ENCODE data around the gene MAN1A2. TPM values are rescaled to one million over a fixed set of nuclear protein-coding genes. Genes with fewer than 3 reads are reported as not detected.
"Not testable (repeated sequence)": the region's sequence is repeated elsewhere in the genome, so short reads cannot be mapped to it uniquely, and the experiment has no call there.

The MAN1A2 gene
- total RNA-seq, 2 experiments from 2014 or later: 18.5 to 20.4 TPM

GRCh38 chr1:117537291-117537920 lies 170.2 kb downstream of the MAN1A2 start:
- ATAC-seq: no peak
- ChIA-PET POLR2A (no interaction called here), CTCF (interaction anchor here (0.6 to 8.4 kb wide), 7 partner anchors 11 to 358 kb away, joined by 3 to 164 read pairs (median 14); no protein-coding TSS in a partner anchor)
- intact Hi-C loops (cut with DNase I, micrococcal nuclease): loop anchor here (5.0 kb wide), 2 partner anchors 170 to 200 kb away; partner anchors contain the start of gene MAN1A2 (in 1 of the 2)
- Mint-ChIP-seq H3K27ac (no peak overlapping the region), H3K9me3 (ENCODE audit: low read depth) (no peaks in the 10 kb centered on the region), H3K27me3 (peaks cover 2% of the 10 kb centered on the region), H3K4me3 (no peak overlapping the region), H3K4me1 (peaks cover 23% of the 10 kb centered on the region), H3K36me3 (ENCODE audit: low read depth) (peaks cover 3% of the 10 kb centered on the region)
- no peak for DNase-seq

GRCh38 chr1:117540532-117540931 lies 173.3 kb downstream of the MAN1A2 start:
- H3K4me3 Mint-ChIP-seq: no peak overlapping the region
- CTCF ChIA-PET: interaction anchor here (0.8 to 2.4 kb wide), 8 partner anchors 12 to 218 kb away, joined by 3 to 9 read pairs (median 4); no protein-coding TSS in a partner anchor
- POLR2A ChIA-PET: no interaction called here
- H3K27ac Mint-ChIP-seq: peak overlapping the region; percentile 37
- no peaks in the 10 kb centered on the region for H3K27me3 Mint-ChIP-seq
- H3K4me1 Mint-ChIP-seq: peaks cover 20% of the 10 kb centered on the region
- DNase-seq: peak; percentile 52
- no peaks in the 10 kb centered on the region for H3K9me3 Mint-ChIP-seq (ENCODE audit: low read depth)
- intact Hi-C loops (cut with DNase I, micrococcal nuclease): no loop called here
- ATAC-seq: peak; percentile 84
- no peaks in the 10 kb centered on the region for H3K36me3 Mint-ChIP-seq (ENCODE audit: low read depth)

DNA sequence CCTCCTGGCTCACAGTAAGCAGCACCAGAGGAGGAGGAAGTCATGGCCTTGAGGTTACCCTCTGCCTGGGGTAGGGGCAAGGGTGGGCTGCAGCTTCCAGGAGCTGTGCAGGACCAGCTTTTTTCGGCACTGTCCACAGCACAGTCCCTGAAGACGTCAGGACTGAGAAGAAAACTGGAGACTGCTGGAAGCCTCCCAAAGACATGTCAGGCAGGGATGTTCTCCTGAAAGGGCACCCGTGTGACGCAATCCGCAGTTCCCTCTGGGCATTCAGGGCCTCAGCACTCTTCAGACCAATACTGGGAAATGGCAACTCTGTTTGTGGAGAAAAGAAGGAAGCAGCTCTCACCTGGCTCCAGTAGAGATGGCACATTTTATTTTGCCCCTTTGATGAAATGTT lies 173.8 kb downstream of the MAN1A2 start:
- no peaks in the 10 kb centered on the region for H3K9me3 Mint-ChIP-seq (ENCODE audit: low read depth)
- ATAC-seq (no peak), DNase-seq (no peak)
- POLR2A ChIA-PET: interaction anchor here (0.7 kb wide), 1 partner anchor 22 kb away, joined by 13 read pairs; no protein-coding TSS in a partner anchor
- no peak overlapping the region for H3K4me3 Mint-ChIP-seq
- CTCF ChIA-PET: interaction anchor here (0.8 to 2.4 kb wide), 7 partner anchors 12 to 217 kb away, joined by 3 to 9 read pairs (median 4); no protein-coding TSS in a partner anchor
- peaks cover 20% of the 10 kb centered on the region for H3K4me1 Mint-ChIP-seq
- no peaks in the 10 kb centered on the region for H3K36me3 Mint-ChIP-seq (ENCODE audit: low read depth)
- peak overlapping the region; percentile 42 for H3K27ac Mint-ChIP-seq
- no peaks in the 10 kb centered on the region for H3K27me3 Mint-ChIP-seq
- intact Hi-C loops (cut with DNase I, micrococcal nuclease): no loop called here

DNA sequence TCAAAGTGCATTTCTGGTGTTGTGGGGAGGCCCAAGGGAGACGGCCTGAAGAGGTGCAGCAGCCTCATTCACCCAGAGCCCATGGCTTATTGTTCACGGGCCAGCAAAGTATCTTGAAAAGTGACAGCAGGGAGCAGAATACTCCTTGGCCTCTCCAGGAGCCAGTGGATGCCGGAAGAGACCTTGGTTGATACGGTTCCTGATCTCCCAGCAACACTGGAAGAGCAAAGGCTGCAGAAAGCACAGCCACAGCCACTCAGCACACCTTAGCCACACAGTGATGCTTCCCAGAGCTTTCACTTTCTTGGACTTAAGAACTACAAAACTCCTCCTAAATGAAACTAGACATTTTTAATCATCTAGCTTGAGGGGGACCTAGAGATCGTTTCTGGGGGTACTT lies 174.3 kb downstream of the MAN1A2 start:
- intact Hi-C loops (cut with DNase I, micrococcal nuclease): no loop called here
- Mint-ChIP-seq H3K36me3 (ENCODE audit: low read depth) (no peaks in the 10 kb centered on the region), H3K4me1 (peaks cover 20% of the 10 kb centered on the region), H3K4me3 (no peak overlapping the region), H3K9me3 (ENCODE audit: low read depth) (no peaks in the 10 kb centered on the region), H3K27ac (no peak overlapping the region), H3K27me3 (no peaks in the 10 kb centered on the region)
- POLR2A ChIA-PET: interaction anchor here (0.7 kb wide), 2 partner anchors 22 to 114 kb away, joined by 7 to 13 read pairs; no protein-coding TSS in a partner anchor
- DNase-seq: no peak
- no peak for ATAC-seq
- CTCF ChIA-PET: interaction anchor here (0.5 to 2.4 kb wide), 4 partner anchors 13 to 283 kb away, joined by 3 to 9 read pairs (median 4); no protein-coding TSS in a partner anchor

DNA sequence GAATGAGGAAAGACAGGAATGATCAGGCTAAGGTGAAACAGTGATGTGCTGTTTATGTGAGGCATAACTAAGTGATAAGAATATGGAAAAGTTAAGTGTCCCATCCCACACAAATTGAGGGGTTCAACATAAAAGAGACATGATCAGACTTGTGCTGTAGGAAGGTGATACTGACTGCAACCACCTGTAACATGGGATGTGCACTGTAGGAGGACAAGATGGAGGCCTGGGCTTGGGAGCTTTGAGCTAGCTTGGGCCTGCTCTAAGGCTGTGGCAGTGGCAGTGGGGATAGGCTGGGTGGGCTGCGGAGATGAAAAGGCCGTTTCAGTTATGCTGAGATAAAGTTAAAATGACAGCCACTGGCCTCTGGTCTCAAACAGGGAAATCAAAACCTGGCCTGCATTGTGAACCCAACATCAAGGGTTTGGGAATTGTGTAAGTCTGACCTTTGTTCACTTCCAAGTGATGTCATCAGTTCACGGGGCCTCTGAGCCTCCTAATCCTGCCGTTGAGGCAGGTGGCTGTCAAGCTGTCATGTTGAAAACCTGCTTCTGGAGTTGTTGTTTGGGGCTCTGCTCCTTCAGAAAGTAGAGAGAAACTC lies 177.4 kb downstream of the MAN1A2 start:
- intact Hi-C loops (cut with DNase I, micrococcal nuclease): no loop called here
- ChIA-PET POLR2A (no interaction called here), CTCF (interaction anchor here (0.6 to 4.4 kb wide), 6 partner anchors 10 to 198 kb away, joined by 3 to 19 read pairs (median 4); no protein-coding TSS in a partner anchor)
- DNase-seq (no peak), ATAC-seq (no peak)
- H3K27me3 Mint-ChIP-seq: no peaks in the 10 kb centered on the region
- H3K27ac Mint-ChIP-seq: no peak overlapping the region
- peaks cover 20% of the 10 kb centered on the region for H3K4me1 Mint-ChIP-seq
- no peaks in the 10 kb centered on the region for H3K36me3 Mint-ChIP-seq (ENCODE audit: low read depth)
- H3K4me3 Mint-ChIP-seq: no peak overlapping the region
- no peaks in the 10 kb centered on the region for H3K9me3 Mint-ChIP-seq (ENCODE audit: low read depth)

DNA sequence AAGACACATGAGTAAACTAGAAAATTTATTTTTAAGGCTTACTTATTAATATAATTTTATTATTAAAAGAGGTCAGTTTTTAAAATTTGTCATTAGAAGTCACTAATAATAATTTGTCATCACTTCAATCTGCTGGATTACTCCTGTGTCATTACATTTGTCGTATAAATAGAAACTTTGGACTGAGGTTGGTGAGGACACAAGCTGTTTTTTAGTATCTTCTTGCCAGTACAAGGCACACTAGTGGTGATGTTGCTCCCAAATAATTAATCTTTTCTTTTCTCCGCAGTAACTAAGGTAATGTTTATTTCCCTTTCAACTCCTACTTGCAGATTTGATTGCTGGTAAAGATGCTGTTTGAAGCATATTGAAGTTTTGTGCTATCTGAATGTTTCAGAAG lies 179.2 kb downstream of the MAN1A2 start:
- Mint-ChIP-seq H3K36me3 (ENCODE audit: low read depth) (no peaks in the 10 kb centered on the region), H3K4me1 (peaks cover 6% of the 10 kb centered on the region), H3K4me3 (no peak overlapping the region)

GRCh38 chr1:117553471-117553870 lies 186.2 kb downstream of the MAN1A2 start:
- Mint-ChIP-seq H3K36me3 (ENCODE audit: low read depth) (no peaks in the 10 kb centered on the region), H3K4me1 (no peaks in the 10 kb centered on the region), H3K27ac (no peak overlapping the region), H3K4me3 (no peak overlapping the region), H3K9me3 (ENCODE audit: low read depth) (no peaks in the 10 kb centered on the region), H3K27me3 (peaks cover 2% of the 10 kb centered on the region)
- intact Hi-C loops (cut with DNase I, micrococcal nuclease): no loop called here
- DNase-seq: no peak
- ATAC-seq: no peak
- ChIA-PET POLR2A (no interaction called here), CTCF (no interaction called here)

More for the DNA sequence above, 179.2 kb downstream of the MAN1A2 start:
- no peaks in the 10 kb centered on the region for H3K9me3 Mint-ChIP-seq (ENCODE audit: low read depth)
- intact Hi-C loops (cut with DNase I, micrococcal nuclease): no loop called here
- no peaks in the 10 kb centered on the region for H3K27me3 Mint-ChIP-seq
- CTCF ChIA-PET: interaction anchor here (4.4 kb wide), 1 partner anchor 12 kb away, joined by 19 read pairs; no protein-coding TSS in a partner anchor
- POLR2A ChIA-PET: no interaction called here
- ATAC-seq: no peak
- no peak overlapping the region for H3K27ac Mint-ChIP-seq
- no peak for DNase-seq

DNA sequence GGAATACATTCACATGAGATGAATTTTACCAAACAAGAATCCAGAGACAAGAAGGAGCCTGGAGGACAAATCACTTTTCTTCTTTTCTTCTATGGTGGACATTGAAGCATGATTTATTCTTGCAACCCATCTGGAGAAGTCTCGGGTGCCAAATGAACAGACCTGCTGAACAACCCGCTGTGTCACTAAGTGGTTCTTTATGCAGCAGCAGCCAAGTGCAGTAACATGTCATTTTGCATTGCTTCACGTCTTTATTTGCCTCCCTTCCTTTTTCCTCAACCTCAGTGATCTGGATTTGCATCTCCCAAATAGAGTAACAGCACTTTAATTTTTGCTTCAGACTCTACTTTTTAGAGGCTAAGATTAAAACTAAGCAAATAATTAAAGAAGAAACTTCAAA lies 188.6 kb downstream of the MAN1A2 start:
- intact Hi-C loops (cut with DNase I, micrococcal nuclease): no loop called here
- ChIA-PET CTCF (interaction anchor here (1.0 to 1.6 kb wide), 2 partner anchors 21 to 199 kb away, joined by 3 to 4 read pairs; no protein-coding TSS in a partner anchor), POLR2A (no interaction called here)
- Mint-ChIP-seq H3K27ac (no peak overlapping the region), H3K4me1 (no peaks in the 10 kb centered on the region), H3K4me3 (no peak overlapping the region), H3K36me3 (ENCODE audit: low read depth) (no peaks in the 10 kb centered on the region), H3K27me3 (peaks cover 2% of the 10 kb centered on the region), H3K9me3 (ENCODE audit: low read depth) (peaks cover 8% of the 10 kb centered on the region)
- ATAC-seq: no peak
- no peak for DNase-seq

GRCh38 chr1:117556341-117556740 lies 189.1 kb downstream of the MAN1A2 start:
- peaks cover 2% of the 10 kb centered on the region for H3K27me3 Mint-ChIP-seq
- DNase-seq: no peak
- ChIA-PET POLR2A (no interaction called here), CTCF (interaction anchor here (0.9 to 1.6 kb wide), 3 partner anchors 22 to 199 kb away, joined by 3 to 4 read pairs (median 3); no protein-coding TSS in a partner anchor)
- no peak for ATAC-seq
- H3K36me3 Mint-ChIP-seq (ENCODE audit: low read depth): no peaks in the 10 kb centered on the region
- no peak overlapping the region for H3K4me3 Mint-ChIP-seq
- intact Hi-C loops (cut with DNase I, micrococcal nuclease): no loop called here
- H3K4me1 Mint-ChIP-seq: no peaks in the 10 kb centered on the region
- H3K9me3 Mint-ChIP-seq (ENCODE audit: low read depth): peaks cover 8% of the 10 kb centered on the region
- no peak overlapping the region for H3K27ac Mint-ChIP-seq

DNA sequence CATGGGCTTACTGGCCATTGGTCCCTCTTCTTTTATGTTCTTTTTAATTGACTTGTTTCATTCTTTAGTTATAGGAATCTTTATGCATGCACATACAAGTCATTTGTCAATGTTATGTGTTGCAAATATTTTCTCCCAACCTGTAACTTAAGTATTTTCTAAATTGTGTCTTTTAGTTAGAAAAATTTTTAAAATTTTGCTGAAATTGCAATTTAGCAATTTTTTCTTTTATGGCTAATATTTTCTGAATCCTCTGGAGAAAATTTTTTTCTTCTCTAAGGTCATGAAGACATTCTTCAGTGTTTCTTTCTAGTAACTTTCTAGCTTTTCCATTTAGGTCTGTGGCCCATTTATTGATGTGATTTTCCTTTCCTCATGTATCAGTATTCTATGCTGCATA lies 189.7 kb downstream of the MAN1A2 start:
- H3K36me3 Mint-ChIP-seq (ENCODE audit: low read depth): no peaks in the 10 kb centered on the region
- H3K4me1 Mint-ChIP-seq: no peaks in the 10 kb centered on the region
- ChIA-PET POLR2A (no interaction called here), CTCF (interaction anchor here (0.9 kb wide), 1 partner anchor 38 kb away, joined by 3 read pairs; no protein-coding TSS in a partner anchor)
- H3K9me3 Mint-ChIP-seq (ENCODE audit: low read depth): peaks cover 8% of the 10 kb centered on the region
- intact Hi-C loops (cut with DNase I, micrococcal nuclease): no loop called here
- ATAC-seq (no peak), DNase-seq (no peak)
- no peak overlapping the region for H3K4me3 Mint-ChIP-seq
- no peak overlapping the region for H3K27ac Mint-ChIP-seq
- peaks cover 2% of the 10 kb centered on the region for H3K27me3 Mint-ChIP-seq

DNA sequence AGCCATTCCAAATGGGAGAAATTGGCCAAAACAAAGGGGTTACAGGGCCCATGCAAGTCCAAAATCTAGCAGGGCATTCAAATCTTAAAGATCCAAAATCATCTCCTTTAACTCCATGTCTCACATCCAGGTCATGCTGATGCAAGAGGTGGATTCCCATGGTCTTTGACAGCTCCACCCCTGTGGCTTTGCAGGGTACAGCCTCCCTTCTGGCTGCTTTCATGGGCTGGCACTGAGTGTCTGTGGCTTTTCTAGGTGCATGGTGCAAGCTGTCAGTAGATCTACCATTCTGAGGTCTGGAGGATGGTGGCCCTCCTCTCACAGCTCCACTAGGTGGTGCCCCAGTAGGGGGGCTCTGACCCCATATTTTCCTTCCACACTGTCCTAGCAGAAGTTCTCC lies 191.2 kb downstream of the MAN1A2 start:
- H3K4me3 Mint-ChIP-seq; H3K4me1 Mint-ChIP-seq; DNase-seq; H3K36me3 Mint-ChIP-seq (ENCODE audit: low read depth); intact Hi-C loops (cut with DNase I, micrococcal nuclease); ATAC-seq; H3K27ac Mint-ChIP-seq; H3K9me3 Mint-ChIP-seq (ENCODE audit: low read depth); H3K27me3 Mint-ChIP-seq; POLR2A ChIA-PET: not testable (repeated sequence)
- CTCF ChIA-PET: interaction anchor here (0.7 to 1.2 kb wide), 2 partner anchors 23 to 202 kb away, joined by 3 to 4 read pairs; no protein-coding TSS in a partner anchor

DNA sequence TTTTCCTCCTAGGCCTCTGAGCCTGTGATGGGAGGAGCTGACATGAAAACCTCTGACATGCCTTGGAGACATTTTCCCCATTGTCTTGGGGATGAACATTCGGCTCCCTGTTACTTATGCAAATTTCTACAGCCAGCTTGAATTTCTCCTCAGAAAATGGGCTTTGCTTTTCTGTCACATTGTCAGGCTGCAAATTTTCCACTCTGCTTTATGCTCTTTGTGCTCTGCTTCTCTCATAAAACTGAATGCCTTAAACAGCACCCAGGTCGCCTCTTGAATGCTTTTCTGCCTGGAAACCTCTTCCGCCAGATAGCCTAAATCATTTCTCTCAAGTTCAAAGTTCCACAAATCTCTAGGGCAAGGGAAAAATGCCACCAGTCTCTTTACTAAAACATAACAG lies 191.9 kb downstream of the MAN1A2 start:
- DNase-seq (no peak), ATAC-seq (no peak)
- H3K4me3 Mint-ChIP-seq: no peak overlapping the region
- H3K36me3 Mint-ChIP-seq (ENCODE audit: low read depth): no peaks in the 10 kb centered on the region
- CTCF ChIA-PET: no interaction called here
- H3K27me3 Mint-ChIP-seq: peaks cover 2% of the 10 kb centered on the region
- peaks cover 8% of the 10 kb centered on the region for H3K9me3 Mint-ChIP-seq (ENCODE audit: low read depth)
- H3K4me1 Mint-ChIP-seq: no peaks in the 10 kb centered on the region
- POLR2A ChIA-PET: no interaction called here
- intact Hi-C loops (cut with DNase I, micrococcal nuclease): no loop called here
- no peak overlapping the region for H3K27ac Mint-ChIP-seq

Measured in activated CD4-positive, alpha-beta T cell treated with anti-CD3 and anti-CD28 coated beads for 36 hours (primary cell).